GM12878 (cell line): ENCODE data around the gene LIPM. TPM values are rescaled to one million over a fixed set of nuclear protein-coding genes. Genes with fewer than 3 reads are reported as not detected.
A peak's percentile ranks its signal among the peaks of the same experiment; 100 is the strongest.

Experiments
- ATAC-seq: fragments of 200-7000 bp; cut with Tn5 transposase; 3 replicates; pipeline ENCODE4 v1.9.1; 2020; ENCODE audit warnings: mild to moderate bottlenecking, moderate library complexity
- BruUV-seq: library from RNA; stranded (reverse); fragments of 400-500 nt; replicated peaks from 2 replicates; lab custom pipeline; 2021; lab: Mats Ljungman, UMichigan
- CTCF ChIA-PET: fragments of 300-600 bp; sonication (Branson Sonifier 250); formaldehyde crosslinking; extraction: SDS; loops from one replicate; lab custom pipeline; 2021; ENCODE audit warnings: inconsistent platforms; lab: Yijun Ruan, JAX
- POLR2A ChIA-PET: fragments of 350-600 bp; formaldehyde crosslinking; extraction: SDS; loops from one replicate; lab custom pipeline; 2021; ENCODE audit warnings: inconsistent platforms; lab: Charles Lee
- RAD21 ChIA-PET: fragments of 300-600 bp; sonication (Branson Sonifier 250); formaldehyde crosslinking; loops from one replicate; lab custom pipeline; 2023; ENCODE audit warnings: antibody characterized with exemption; ENCODE audit not compliant: unreplicated experiment; lab: Charles Lee
- SMC1A ChIA-PET: fragments of 300-600 bp; sonication (Branson Sonifier 250); formaldehyde crosslinking; loops from one replicate; lab custom pipeline; 2023; ENCODE audit not compliant: unreplicated experiment, uncharacterized antibody; lab: Charles Lee
- DNase-seq: peaks from one replicate; pipeline ENCODE4 v3.0.0-alpha.2; 2011; ENCODE audit warnings: low read depth, low spot score
- FAIRE-seq: peaks from 3 replicates; lab custom pipeline; 2011; peaks lifted over from hg19 to GRCh38; lab: Jason Lieb, UNC
- H2AFZ ChIP-seq: 2 replicates; pipeline ENCODE4 v1.6.0; 2011; ENCODE audit warnings: low read depth, low read length, control low read depth; ENCODE audit not compliant: control insufficient read depth
- H3K27ac ChIP-seq: 2 replicates; pipeline ENCODE4 v1.5.1; 2011; ENCODE audit warnings: control low read depth; ENCODE audit not compliant: control insufficient read depth, insufficient read depth
- H3K27me3 ChIP-seq, 2 experiments: replicated peaks in 1 of 2; 2 replicates each; pipeline versions ENCODE4 v1.6.0 to v1.6.1; 2011; ENCODE audit warnings: low read length in 1 of 2; ENCODE audit not compliant: control insufficient read depth in 2 of 2, insufficient read depth in 2 of 2
- H3K36me3 ChIP-seq, 2 experiments: 2 replicates each; pipeline ENCODE4 v1.5.1; 2011; ENCODE audit warnings: low read length in 1 of 2; ENCODE audit not compliant: control insufficient read depth in 2 of 2, insufficient read depth in 2 of 2
- H3K4me1 ChIP-seq: 2 replicates; pipeline ENCODE4 v1.6.1; 2011; ENCODE audit warnings: mild to moderate bottlenecking, low read length, moderate library complexity, mixed read lengths; ENCODE audit not compliant: control insufficient read depth, insufficient read depth
- H3K4me2 ChIP-seq: 2 replicates; pipeline ENCODE4 v1.6.0; 2011; ENCODE audit warnings: control low read depth; ENCODE audit not compliant: control insufficient read depth, insufficient read depth
- H3K4me3 ChIP-seq: fragments of 200-600 bp; sonication (generic); 2 replicates; pipeline ENCODE4 v1.5.1; 2016
- H3K79me2 ChIP-seq: 2 replicates; pipeline ENCODE4 v1.6.0; 2011; ENCODE audit warnings: low read length; ENCODE audit not compliant: control insufficient read depth, insufficient read depth
- H3K9ac ChIP-seq: 2 replicates; pipeline ENCODE4 v1.8.0; 2011; ENCODE audit warnings: low read length, control low read depth, mixed read lengths; ENCODE audit not compliant: control insufficient read depth, insufficient read depth
- H3K9me3 ChIP-seq: replicated peaks from 3 replicates; pipeline ENCODE4 v1.5.1; 2011; ENCODE audit warnings: mild to moderate bottlenecking, low read length; ENCODE audit not compliant: control insufficient read depth, insufficient read depth
- H4K20me1 ChIP-seq: 2 replicates; pipeline ENCODE4 v1.6.0; 2011; ENCODE audit not compliant: control insufficient read depth, insufficient read depth
- CREM ChIP-seq: IDR thresholded peaks from 2 replicates; pipeline ENCODE4 v1.6.1; 2014; ENCODE audit warnings: antibody characterized with exemption, low read depth
- GABPA ChIP-seq: IDR thresholded peaks from 2 replicates; pipeline ENCODE4 v1.6.1; 2014; ENCODE audit warnings: antibody characterized with exemption, low read depth, mild to moderate bottlenecking, inconsistent platforms
- IKZF2 ChIP-seq, 2 experiments: fragments of 450-650 bp; IDR thresholded peaks; 2 replicates each; pipeline ENCODE4 v1.6.1; 2017; ENCODE audit warnings: mild to moderate bottlenecking in 2 of 2, moderate library complexity in 2 of 2
- WGBS: methylation state at CpG from one replicate; pipeline ENCODE4 v1.1.6; 2016; ENCODE audit warnings: low lambda C conversion rate; ENCODE audit not compliant: insufficient replicate concordance, insufficient coverage; ENCODE audit errors: missing lambda C conversion rate; 5-methylcytosine and 5-hydroxymethylcytosine counted together
- in situ Hi-C: fragments of 300-500 bp; cut with MboI; formaldehyde crosslinking; loops from 9 replicates; pipeline ENCODE4 v1.14.3; 2018; ENCODE audit warnings: mixed read lengths
- intact Hi-C: fragments of 100-400 bp; cut with micrococcal nuclease; formaldehyde crosslinking; loops from one replicate; pipeline ENCODE4 v1.14.2; 2022; ENCODE audit not compliant: unreplicated experiment
- polyA plus RNA-seq, 11 experiments: library from polyadenylated mRNA; depleted of rRNA in 4 of 11; unstranded in 6 of 11; stranded (reverse) in 5 of 11; fragments of >200 nt; fragmentation: Nextera tagmentation in 4 of 11; fragmentation: Illumina TruSeq in 1 of 11; extraction: Ambion mirVana in 4 of 11; extraction: Trizol in 1 of 11; gene quantifications; 1 replicate in 1 of 11; 2 replicates in 10 of 11; pipeline versions ENCODE4 v1.2.1 to v1.2.3, GENCODE V29; 2011 to 2016; ENCODE audit warnings: inconsistent platforms in 2 of 11, missing spikeins in 2 of 11, low read depth in 1 of 11
- total RNA-seq, 4 experiments: library from RNA; depleted of rRNA in 3 of 4; stranded (reverse); fragments of >200 nt in 3 of 4; fragmentation: Illumina TruSeq in 1 of 4; extraction: Trizol in 1 of 4; gene quantifications; 2 replicates each; pipeline versions ENCODE4 v1.2.1 to v1.2.3, GENCODE V29; 2013 to 2021
- TF ChIP-seq, protein P1 (sequence below): fragments of 450-650 bp; IDR thresholded peaks from 2 replicates; pipeline ENCODE4 v1.6.1; 2017; ENCODE audit warnings: mild to moderate bottlenecking, moderate library complexity

LIPM gene
- total and polyA plus RNA-seq, 10 of the 15 experiments (the other 5 are each of a cell fraction or from before 2014, with no cell fraction given): not detected

DNA sequence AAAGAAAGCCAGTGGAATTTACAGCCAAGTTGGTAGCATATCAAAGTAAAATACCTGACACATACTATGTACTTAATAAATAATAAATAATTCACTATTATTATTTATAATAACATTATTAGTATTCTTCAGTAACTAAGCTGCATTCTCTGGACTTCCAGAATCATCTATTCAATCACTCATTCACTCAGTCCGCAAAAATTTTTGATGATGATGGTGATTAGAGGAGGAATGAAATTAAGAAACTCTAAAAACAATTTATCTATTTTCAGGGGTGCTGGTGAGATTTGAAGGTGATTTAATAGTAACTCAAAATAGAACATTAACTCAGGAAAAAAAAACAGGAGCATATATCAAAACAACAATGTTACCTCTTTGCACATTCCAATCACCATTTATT, 45.9 kb upstream of the LIPM start (continued):
- TF ChIP-seq, protein P1, sequence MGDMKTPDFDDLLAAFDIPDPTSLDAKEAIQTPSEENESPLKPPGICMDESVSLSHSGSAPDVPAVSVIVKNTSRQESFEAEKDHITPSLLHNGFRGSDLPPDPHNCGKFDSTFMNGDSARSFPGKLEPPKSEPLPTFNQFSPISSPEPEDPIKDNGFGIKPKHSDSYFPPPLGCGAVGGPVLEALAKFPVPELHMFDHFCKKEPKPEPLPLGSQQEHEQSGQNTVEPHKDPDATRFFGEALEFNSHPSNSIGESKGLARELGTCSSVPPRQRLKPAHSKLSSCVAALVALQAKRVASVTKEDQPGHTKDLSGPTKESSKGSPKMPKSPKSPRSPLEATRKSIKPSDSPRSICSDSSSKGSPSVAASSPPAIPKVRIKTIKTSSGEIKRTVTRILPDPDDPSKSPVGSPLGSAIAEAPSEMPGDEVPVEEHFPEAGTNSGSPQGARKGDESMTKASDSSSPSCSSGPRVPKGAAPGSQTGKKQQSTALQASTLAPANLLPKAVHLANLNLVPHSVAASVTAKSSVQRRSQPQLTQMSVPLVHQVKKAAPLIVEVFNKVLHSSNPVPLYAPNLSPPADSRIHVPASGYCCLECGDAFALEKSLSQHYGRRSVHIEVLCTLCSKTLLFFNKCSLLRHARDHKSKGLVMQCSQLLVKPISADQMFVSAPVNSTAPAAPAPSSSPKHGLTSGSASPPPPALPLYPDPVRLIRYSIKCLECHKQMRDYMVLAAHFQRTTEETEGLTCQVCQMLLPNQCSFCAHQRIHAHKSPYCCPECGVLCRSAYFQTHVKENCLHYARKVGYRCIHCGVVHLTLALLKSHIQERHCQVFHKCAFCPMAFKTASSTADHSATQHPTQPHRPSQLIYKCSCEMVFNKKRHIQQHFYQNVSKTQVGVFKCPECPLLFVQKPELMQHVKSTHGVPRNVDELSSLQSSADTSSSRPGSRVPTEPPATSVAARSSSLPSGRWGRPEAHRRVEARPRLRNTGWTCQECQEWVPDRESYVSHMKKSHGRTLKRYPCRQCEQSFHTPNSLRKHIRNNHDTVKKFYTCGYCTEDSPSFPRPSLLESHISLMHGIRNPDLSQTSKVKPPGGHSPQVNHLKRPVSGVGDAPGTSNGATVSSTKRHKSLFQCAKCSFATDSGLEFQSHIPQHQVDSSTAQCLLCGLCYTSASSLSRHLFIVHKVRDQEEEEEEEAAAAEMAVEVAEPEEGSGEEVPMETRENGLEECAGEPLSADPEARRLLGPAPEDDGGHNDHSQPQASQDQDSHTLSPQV: no peak

DNA sequence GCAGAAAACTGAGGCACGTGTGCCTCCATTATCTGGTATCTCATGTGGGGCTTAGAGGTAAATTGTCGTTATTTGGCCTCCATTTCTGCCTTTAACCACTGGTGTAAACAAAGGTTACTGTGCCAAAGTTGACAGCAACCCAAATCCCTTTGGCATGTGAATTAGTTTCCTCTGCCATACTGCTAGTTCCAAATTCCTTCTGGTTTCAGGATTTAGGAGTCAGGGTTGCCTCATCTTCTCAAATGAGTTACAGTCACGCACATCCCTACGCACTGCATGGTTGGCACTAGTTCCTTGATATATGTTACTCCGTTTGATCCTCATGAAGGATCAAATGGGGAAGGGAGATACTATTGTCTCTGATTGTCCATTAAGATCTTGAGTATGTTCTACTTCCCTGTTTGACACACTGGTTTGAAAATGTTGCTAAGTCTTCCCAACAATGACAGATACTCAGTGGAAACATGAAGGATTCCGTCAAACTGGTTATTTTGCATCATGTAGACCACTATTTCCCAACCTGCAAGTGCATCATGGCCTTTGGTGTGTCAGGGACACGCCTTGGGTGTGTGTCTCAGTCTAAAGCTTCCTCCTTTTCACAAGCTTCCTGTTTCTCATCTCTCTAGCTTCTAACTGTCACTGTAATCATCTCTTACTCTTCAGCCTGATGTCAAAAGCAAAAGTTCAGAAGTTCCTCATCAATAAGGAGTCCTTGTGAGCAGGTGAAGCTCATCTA, 43.0 kb upstream of the LIPM start, which contains the start of gene LIPN:
Gene LIPN (plus strand): TSS at position 655 of the 736 bp plus-strand sequence. CDS start 1,386 bp downstream, outside the sequence.
- BruUV-seq: no TSS peak
- WGBS: 64% methylated on average over 7 of the region's 7 CpGs
- no peak for DNase-seq
- H3K4me1 ChIP-seq: 0 out of 2 replicates have a peak, but pooled peaks cover 3% of the 10 kb centered on the region
- in situ Hi-C loops: no loop called here
- no peak for TF ChIP-seq IKZF2 (IDR thresholded peaks at IDR 0.05)
- TF ChIP-seq GABPA: peak; percentile 58
- no peak for TF ChIP-seq CREM
- TF ChIP-seq, all 136 proteins: peak for 1
- no peaks in the 10 kb centered on the region for H3K79me2 ChIP-seq
- H3K4me2 ChIP-seq: no peak within 1 kb of the TSS
- FAIRE-seq (no peak), ATAC-seq (no peak)
- no peaks in the 10 kb centered on the region for H3K9me3 ChIP-seq
- SMC1A ChIA-PET: interaction anchor here (0.7 to 1.6 kb wide), 6 partner anchors 10 to 50 kb away, joined by 3 to 8 read pairs (median 4); no protein-coding TSS in a partner anchor
- no peak within 1 kb of the TSS for H3K9ac ChIP-seq
- intact Hi-C loops: loop anchor here (5.0 kb wide), 1 partner anchor 33 kb away; no protein-coding TSS in a partner anchor
- CTCF ChIA-PET: interaction anchor here (0.6 to 2.1 kb wide), 5 partner anchors 10 to 244 kb away, joined by 3 to 5 read pairs (median 3); no protein-coding TSS in a partner anchor
- POLR2A ChIA-PET: interaction anchor here (1.0 kb wide), 1 partner anchor 26 kb away, joined by 3 read pairs; no protein-coding TSS in a partner anchor
- H3K27me3 ChIP-seq: no peaks in the 10 kb centered on the region
- RAD21 ChIA-PET: interaction anchor here (1.1 to 1.8 kb wide), 2 partner anchors 26 to 31 kb away, joined by 5 to 6 read pairs; no protein-coding TSS in a partner anchor
- H3K36me3 ChIP-seq: no peaks in the 10 kb centered on the region
- H2AFZ ChIP-seq: peak within 1 kb of the TSS; percentile 74
- H3K27ac ChIP-seq: no peak within 1 kb of the TSS
- no peak within 1 kb of the TSS for H3K4me3 ChIP-seq
- H4K20me1 ChIP-seq: no peaks in the 10 kb centered on the region
